Choroid plexus epithelial cell (primary cell): ENCODE measurements around the gene JAKMIP3.

Source experiments
- DNase-seq: peaks from one replicate; pipeline ENCODE4 v3.0.0-alpha.2; 2010; ENCODE audit warnings: low read depth
- H3K4me3 ChIP-seq: 2 replicates; pipeline ENCODE4 v1.5.1; 2011; ENCODE audit warnings: low read depth, mild to moderate bottlenecking, control low read depth, low read length, moderate library complexity
- TF ChIP-seq, protein P1 (sequence below): conservative IDR thresholded peaks from 2 replicates; pipeline ENCODE4 v1.5.1; 2011; ENCODE audit warnings: low read depth, mild to moderate bottlenecking, control low read depth, inconsistent platforms, low read length, moderate library complexity

JAKMIP3 gene

DNA sequence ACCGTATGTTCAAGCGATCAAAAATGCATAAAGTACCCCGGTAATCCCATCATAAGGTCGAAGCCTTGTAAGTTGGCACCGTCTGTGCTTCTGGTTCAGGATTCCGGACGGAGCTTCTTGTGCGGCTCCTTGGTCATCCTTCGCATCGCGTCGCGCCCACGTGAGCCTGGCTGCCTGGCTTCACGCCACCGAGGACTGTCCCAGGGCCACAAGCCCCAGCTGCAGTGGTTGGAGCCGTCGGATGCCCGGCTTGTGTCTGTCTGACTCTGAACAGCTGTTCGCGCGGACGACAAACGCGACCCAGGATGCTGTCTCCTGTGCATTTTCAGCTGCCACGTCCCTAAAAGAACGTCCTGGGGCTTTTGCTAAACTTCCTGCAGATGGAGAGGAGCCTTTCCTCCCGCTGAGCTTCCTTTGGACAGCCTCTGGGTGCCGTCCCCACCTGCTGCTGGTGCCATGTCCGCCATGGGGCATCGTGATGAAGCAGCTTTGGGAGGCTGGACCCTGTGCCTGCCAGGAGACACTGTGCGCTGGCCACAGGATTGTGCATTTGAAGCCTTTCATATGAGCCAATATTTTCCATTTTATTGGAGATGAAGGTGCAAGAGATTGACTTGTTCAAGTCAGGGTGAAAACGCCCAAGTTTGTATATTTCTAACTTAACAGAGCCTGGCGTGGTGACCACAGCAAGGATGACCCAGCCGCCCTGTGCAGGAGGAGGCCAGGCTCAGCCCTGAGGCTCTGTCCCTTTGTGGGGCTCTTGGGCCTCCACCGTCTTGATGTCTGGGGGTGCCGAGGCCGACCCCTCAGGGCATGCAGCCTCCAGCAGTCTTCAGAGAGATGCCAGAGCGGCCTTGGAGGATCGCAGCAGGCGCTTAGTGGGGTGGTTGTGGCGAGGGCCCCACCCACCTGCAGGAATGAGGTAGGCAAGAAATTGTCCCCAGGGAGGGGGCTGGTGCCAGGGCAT lies 6.7 kb upstream of the JAKMIP3 start:
- no peak for DNase-seq
- H3K4me3 ChIP-seq: no peak overlapping the region
- TF ChIP-seq, protein P1, sequence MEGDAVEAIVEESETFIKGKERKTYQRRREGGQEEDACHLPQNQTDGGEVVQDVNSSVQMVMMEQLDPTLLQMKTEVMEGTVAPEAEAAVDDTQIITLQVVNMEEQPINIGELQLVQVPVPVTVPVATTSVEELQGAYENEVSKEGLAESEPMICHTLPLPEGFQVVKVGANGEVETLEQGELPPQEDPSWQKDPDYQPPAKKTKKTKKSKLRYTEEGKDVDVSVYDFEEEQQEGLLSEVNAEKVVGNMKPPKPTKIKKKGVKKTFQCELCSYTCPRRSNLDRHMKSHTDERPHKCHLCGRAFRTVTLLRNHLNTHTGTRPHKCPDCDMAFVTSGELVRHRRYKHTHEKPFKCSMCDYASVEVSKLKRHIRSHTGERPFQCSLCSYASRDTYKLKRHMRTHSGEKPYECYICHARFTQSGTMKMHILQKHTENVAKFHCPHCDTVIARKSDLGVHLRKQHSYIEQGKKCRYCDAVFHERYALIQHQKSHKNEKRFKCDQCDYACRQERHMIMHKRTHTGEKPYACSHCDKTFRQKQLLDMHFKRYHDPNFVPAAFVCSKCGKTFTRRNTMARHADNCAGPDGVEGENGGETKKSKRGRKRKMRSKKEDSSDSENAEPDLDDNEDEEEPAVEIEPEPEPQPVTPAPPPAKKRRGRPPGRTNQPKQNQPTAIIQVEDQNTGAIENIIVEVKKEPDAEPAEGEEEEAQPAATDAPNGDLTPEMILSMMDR: no peak

DNA sequence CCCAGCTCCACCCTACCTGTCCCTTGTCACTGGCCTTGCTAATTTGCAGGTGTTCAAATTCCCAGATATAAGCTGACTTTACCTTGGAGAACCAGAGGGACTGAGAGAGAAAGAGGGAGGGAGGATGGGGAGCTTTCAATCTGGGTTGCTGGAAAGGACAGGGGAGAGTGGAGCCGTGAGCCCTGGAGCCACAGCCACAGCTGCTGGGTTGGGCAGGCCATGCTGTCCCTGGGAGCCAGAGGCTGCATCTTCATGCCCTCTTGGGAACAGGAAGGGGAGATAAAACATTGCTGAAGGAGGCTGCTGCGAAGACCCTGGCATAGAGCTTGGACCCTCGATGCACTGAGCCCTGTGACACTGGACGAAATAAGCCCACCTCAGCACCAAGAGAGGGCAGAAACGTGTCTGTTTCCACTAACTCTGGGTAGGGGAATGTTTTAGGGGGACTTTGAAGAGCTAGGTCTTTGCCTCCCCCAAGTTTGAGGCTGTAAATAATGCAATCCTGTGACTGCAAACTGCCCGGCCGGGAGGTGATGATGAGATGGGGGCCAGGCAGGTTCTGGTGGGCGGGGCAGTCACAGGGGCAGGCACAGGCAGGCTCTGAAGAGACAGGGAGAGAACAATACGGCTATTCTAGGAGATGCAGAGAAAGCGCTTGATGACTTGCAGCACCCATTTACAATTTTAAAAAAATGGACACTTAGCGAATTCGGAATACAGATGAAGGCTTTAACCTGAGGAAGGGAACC lies 5.8 kb upstream of the JAKMIP3 start:
- TF ChIP-seq, protein P1: no peak
- no peak for DNase-seq
- no peak overlapping the region for H3K4me3 ChIP-seq

DNA sequence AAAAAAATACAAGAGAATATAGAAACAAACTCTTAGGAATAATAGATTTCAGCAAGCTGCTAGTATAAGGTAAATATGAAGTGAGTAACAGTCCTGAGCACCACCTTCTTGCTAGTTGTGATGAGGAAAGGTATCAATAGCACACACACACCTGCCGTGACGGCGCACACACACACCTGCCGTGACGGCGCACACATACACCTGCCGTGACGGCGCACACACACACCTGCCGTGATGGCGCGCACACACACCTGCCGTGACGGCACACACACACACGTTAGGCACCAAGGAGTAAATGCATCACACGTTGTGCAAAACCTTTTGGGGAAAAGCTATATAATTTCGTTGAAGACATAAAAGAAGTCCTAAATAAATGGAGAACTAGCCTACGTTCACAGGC lies 4.7 kb upstream of the JAKMIP3 start:
- no peak overlapping the region for H3K4me3 ChIP-seq
- TF ChIP-seq, protein P1: no peak
- DNase-seq: no peak

DNA sequence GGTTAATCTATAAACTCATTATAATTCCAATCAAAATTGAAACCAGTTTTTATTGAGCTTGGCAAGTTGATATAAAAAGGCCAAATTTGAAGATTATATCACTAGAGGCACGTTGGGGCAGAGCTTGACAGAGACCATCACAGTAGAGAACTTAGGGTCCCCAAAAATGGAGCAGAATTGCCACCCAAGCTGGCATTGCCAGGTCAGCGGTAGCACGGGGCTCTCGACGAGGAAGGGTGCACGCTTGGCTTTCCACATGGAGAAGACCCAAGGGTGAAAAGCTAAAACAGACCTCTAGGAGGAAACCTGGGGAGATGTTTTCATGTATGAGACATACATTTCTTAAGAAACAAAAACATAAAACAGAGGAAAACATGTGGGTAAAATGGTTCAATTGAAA lies 4.3 kb upstream of the JAKMIP3 start:
- TF ChIP-seq, protein P1: no peak
- H3K4me3 ChIP-seq: no peak overlapping the region
- DNase-seq: no peak

DNA sequence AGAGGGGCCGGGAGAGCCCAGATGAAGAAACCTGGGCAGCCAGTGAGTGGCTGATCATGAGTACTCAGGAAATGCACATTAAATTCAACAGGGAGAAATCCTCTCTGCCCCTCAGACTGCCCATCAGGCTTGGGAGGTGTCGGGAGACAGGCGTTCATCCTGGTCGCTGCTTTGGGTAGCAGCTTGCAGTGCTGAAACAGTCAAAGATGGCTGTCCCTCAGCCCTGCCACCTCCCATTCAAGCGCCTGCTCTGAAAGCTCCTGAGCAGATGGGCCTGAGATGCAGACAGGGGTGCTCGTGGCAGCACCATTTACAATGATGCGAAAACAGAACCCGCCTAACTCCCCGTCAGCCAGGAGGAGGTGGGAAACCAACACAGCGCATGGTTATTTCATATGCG lies 3.6 kb upstream of the JAKMIP3 start:
- no peak for DNase-seq
- H3K4me3 ChIP-seq: no peak overlapping the region
- TF ChIP-seq, protein P1: no peak

DNA sequence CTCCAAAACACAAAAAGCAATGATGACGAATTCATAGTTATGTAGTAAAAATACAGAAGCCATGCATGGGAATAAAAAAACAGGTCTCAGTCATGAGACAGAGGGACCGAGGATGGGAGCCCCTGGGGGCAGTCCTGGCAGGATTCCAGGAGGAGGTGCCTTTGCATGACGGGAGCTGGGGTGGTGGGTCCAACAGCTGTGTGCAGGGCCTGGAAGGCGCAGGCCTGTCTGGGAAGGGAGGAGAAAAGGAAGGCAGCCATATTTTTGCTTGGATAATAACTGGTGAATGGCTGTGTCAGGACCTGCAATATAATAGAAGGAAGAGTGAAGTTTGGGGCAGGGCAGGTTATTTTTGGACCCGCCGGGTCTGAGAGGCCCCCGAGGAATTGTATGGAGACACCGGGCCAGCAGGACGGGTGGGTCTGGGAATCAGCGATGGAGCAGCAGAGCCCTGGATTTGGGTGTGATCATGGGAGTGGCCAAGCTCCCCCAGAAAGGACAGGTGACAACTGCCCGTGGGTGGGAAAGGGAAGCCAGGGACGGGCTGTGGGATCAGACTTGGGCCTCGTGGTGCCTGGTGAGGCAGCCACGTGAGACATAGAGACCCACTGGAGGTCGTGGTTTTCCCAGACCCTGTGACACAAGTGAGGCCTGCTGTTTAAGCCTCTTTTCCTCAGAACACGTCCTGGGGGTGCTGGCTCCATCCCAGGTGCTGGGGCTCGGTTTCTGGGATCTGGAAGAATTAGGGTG lies 2.9 kb upstream of the JAKMIP3 start:
- TF ChIP-seq, protein P1: no peak
- DNase-seq: no peak
- H3K4me3 ChIP-seq: no peak overlapping the region
